ENCODE results near the gene WDR47. TPM values are rescaled to one million over a fixed set of nuclear protein-coding genes. Genes with fewer than 3 reads are reported as not detected.

Gene WDR47
- total and polyA plus RNA-seq, 7 donors = 5.7 to 19.6 (median 14.2) TPM

DNA sequence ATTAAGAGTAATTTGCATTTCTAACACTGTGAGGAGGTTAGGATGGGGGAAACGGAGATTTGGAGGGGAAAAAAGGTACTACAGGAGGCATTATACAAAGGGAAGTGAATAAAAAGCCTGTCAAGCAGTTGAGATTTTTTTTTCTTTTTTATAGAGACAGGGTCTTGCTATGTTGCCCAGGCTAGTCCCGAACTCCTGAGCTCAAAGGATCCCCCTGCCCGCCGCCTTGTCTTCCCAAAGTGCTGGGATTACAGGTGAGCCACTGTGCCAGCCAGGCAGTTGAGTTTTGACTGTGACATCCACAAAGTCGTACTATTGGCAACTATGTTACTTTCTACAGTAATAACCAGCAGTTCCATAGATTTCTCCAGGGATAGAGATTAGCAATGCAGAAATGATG is 81.2 kb downstream of the WDR47 start:
- Histone ChIP-seq H3K4me3 (no peak overlapping the region), H3K36me3 (ENCODE audit: insufficient read depth in 1 of 2, low read depth in 1 of 2) (peaks cover 0 to 21% of the 10 kb centered on the region in 2 donors), H3K27ac (no peak overlapping the region), H3K27me3 (ENCODE audit: insufficient read depth in 3 of 3, low read length in 2 of 3) (no peaks in the 10 kb centered on the region), H3K4me1 (peaks cover 33% of the 10 kb centered on the region), H3K9me3 (no peaks in the 10 kb centered on the region)
- WGBS, 3 donors = 87 to 97% (median 89%) methylated on average over 5 of the region's 5 CpGs
- ATAC-seq (no peak), DNase-seq (no peak)
- intact Hi-C loops (cut with DNase I) = loop anchor here (5.0 to 10.0 kb wide), 2 partner anchors 84 to 152 kb away; partner anchors contain the start of genes ELAPOR1 (in 1 of the 2) and WDR47 (in 1 of the 2)
- TF ChIP-seq, protein P1, sequence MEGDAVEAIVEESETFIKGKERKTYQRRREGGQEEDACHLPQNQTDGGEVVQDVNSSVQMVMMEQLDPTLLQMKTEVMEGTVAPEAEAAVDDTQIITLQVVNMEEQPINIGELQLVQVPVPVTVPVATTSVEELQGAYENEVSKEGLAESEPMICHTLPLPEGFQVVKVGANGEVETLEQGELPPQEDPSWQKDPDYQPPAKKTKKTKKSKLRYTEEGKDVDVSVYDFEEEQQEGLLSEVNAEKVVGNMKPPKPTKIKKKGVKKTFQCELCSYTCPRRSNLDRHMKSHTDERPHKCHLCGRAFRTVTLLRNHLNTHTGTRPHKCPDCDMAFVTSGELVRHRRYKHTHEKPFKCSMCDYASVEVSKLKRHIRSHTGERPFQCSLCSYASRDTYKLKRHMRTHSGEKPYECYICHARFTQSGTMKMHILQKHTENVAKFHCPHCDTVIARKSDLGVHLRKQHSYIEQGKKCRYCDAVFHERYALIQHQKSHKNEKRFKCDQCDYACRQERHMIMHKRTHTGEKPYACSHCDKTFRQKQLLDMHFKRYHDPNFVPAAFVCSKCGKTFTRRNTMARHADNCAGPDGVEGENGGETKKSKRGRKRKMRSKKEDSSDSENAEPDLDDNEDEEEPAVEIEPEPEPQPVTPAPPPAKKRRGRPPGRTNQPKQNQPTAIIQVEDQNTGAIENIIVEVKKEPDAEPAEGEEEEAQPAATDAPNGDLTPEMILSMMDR (IDR thresholded peaks at IDR 0.05) = no peak

DNA sequence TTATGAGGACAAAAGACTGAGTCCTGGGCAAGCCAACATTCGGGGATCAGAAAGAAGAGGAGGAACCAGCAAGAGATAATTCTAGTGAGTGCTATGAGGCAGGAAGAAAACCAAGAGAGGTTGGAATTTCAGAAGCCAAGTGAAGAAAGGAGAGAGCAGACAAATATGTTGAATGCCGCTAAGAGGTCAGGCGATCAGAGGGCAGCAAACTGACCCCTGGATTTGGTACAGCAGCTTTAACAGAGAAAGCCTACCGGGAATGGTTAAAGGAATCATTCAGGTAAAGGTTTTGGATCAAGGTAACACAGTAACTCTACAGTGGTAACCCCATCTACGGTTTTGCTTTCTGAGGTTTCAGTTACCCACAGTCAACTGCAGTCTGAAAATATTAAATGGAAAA is 84.0 kb downstream of the WDR47 start:
- no peak for DNase-seq
- ATAC-seq = no peak
- Histone ChIP-seq H3K27me3 (ENCODE audit: insufficient read depth in 3 of 3, low read length in 2 of 3) (no peaks in the 10 kb centered on the region), H3K36me3 (ENCODE audit: insufficient read depth in 1 of 2, low read depth in 1 of 2) (peaks cover 0 to 21% of the 10 kb centered on the region in 2 donors), H3K27ac (no peak overlapping the region), H3K4me1 (peaks cover 31% of the 10 kb centered on the region), H3K9me3 (no peaks in the 10 kb centered on the region), H3K4me3 (no peak overlapping the region)
- intact Hi-C loops (cut with DNase I) = no loop called here
- 67 to 89% (median 69%) methylated on average over 5 of the region's 5 CpGs for WGBS, 3 donors
- TF ChIP-seq, protein P1 (IDR thresholded peaks at IDR 0.05) = no peak

DNA sequence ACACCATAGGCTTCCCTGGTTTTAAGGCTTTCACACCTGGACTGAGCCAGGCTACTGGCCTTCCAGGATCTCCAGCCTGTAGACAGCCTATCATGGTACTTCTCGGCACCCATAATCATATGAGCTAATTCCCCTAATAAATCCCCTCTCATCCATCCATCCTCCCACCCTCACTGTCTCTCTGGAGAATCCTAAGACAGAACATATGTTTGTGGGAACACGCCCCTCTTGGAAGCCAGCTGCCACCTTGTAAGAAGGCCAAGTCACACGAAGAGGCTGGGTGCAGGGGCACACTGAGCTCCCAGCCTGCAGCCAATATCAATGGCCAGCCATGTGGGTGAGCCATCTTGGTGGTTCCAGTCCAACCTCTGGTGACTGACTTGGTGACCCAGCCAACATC is 86.0 kb downstream of the WDR47 start:
- Histone ChIP-seq H3K27ac (no peak overlapping the region), H3K4me1 (peaks cover 20% of the 10 kb centered on the region), H3K36me3 (ENCODE audit: insufficient read depth in 1 of 2, low read depth in 1 of 2) (peaks cover 0 to 21% of the 10 kb centered on the region in 2 donors), H3K4me3 (no peak overlapping the region), H3K9me3 (no peaks in the 10 kb centered on the region), H3K27me3 (ENCODE audit: insufficient read depth in 3 of 3, low read length in 2 of 3) (no peaks in the 10 kb centered on the region)
- WGBS, 3 donors = 57 to 65% (median 62%) methylated on average over 3 of the region's 3 CpGs
- DNase-seq (no peak), ATAC-seq (no peak)
- intact Hi-C loops (cut with DNase I) = no loop called here
- TF ChIP-seq, protein P1 (IDR thresholded peaks at IDR 0.05) = no peak

DNA sequence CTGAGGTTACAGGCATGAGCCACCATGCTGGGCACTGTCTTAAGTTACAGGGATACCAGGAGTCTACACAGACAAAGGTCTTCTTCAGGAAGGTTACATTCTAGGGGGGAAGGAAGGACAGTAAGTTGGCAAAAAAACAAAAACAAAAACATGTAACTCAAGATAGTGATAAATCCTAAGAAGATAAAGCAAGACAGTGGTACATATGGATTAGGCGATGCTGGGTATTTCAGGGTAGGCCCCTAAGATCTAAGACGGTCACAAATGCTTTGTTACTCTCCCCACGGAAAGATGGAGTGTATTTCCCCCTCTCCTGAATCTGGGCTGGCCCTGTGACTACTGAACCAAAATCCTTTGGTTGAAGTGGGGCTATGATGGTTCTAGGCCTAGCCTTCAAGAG is 86.8 kb downstream of the WDR47 start:
- DNase-seq (no peak), ATAC-seq (no peak)
- TF ChIP-seq, protein P1 (IDR thresholded peaks at IDR 0.05) = no peak
- intact Hi-C loops (cut with DNase I) = no loop called here
- Histone ChIP-seq H3K36me3 (ENCODE audit: insufficient read depth in 1 of 2, low read depth in 1 of 2) (peaks cover 0 to 21% of the 10 kb centered on the region in 2 donors), H3K27me3 (ENCODE audit: insufficient read depth in 3 of 3, low read length in 2 of 3) (no peaks in the 10 kb centered on the region), H3K27ac (no peak overlapping the region), H3K4me3 (no peak overlapping the region), H3K4me1 (peaks cover 20% of the 10 kb centered on the region), H3K9me3 (no peaks in the 10 kb centered on the region)
- 92 to 96% (median 95%) methylated on average over 3 of the region's 3 CpGs for WGBS, 3 donors

DNA sequence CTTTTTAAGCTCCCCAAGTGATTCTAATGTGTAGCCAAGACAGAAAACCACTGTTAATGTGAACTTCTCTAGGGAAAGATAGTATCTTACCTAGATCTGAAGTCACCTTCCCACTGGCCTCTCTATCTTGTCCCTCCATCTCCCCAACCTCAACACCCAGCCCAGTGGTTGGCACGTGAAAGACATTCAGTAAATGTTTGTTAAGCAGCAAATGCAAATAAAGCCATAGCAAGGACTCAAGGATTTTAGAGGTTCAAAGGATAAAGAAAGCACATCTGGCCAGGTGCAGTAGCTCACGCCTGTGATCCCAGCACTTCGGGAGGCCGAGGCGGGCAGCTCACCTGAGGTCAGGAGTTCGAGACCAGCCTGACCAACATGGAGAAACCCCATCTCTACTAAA is 88.5 kb downstream of the WDR47 start:
- TF ChIP-seq, protein P1 (IDR thresholded peaks at IDR 0.05) = no peak
- Histone ChIP-seq H3K36me3 (ENCODE audit: insufficient read depth in 1 of 2, low read depth in 1 of 2) (peaks cover 0 to 12% of the 10 kb centered on the region in 2 donors), H3K27ac (no peak overlapping the region), H3K27me3 (ENCODE audit: insufficient read depth in 3 of 3, low read length in 2 of 3) (no peaks in the 10 kb centered on the region), H3K9me3 (no peaks in the 10 kb centered on the region), H3K4me1 (peaks cover 20% of the 10 kb centered on the region), H3K4me3 (no peak overlapping the region)
- no peak for DNase-seq
- WGBS, 3 donors = 86 to 97% (median 95%) methylated on average over 6 of the region's 6 CpGs
- intact Hi-C loops (cut with DNase I) = no loop called here
- ATAC-seq = no peak
